HG02938 (cell line): ENCODE results near the gene ZFYVE21.

Source experiments
- ATAC-seq: cut with Tn5 transposase; IDR thresholded peaks from one replicate; pipeline ENCODE4 v1.9.1; 2021; ENCODE audit warnings: mild to moderate bottlenecking, moderate library complexity; ENCODE audit not compliant: unreplicated experiment

ZFYVE21 gene

GRCh38 chr14:103704708-103705107 is 10.9 kb upstream of the ZFYVE21 start:
- no peak for ATAC-seq

GRCh38 chr14:103705118-103705503 is 10.5 kb upstream of the ZFYVE21 start:
- no peak for ATAC-seq

GRCh38 chr14:103705504-103706284 is 9.9 kb upstream of the ZFYVE21 start:
- no peak for ATAC-seq

- no peak for ATAC-seq
Observed at GRCh38 chr14:103706551-103707328, 8.9 kb upstream of the ZFYVE21 start.

GRCh38 chr14:103707329-103708263 is 8.0 kb upstream of the ZFYVE21 start:
- no peak for ATAC-seq

- no peak for ATAC-seq
Observed at GRCh38 chr14:103708750-103709187, 6.8 kb upstream of the ZFYVE21 start.

GRCh38 chr14:103709814-103710213 is 5.8 kb upstream of the ZFYVE21 start:
- ATAC-seq, result no peak

- no peak for ATAC-seq
Observed at GRCh38 chr14:103710771-103711377, 4.7 kb upstream of the ZFYVE21 start.

GRCh38 chr14:103711516-103712431 is 3.8 kb upstream of the ZFYVE21 start:
- ATAC-seq, result no peak

GRCh38 chr14:103712633-103713247 is 2.9 kb upstream of the ZFYVE21 start:
- ATAC-seq, result no peak

- ATAC-seq, result no peak
Observed at GRCh38 chr14:103713304-103714062, 2.1 kb upstream of the ZFYVE21 start.

GRCh38 chr14:103714063-103714724 is 1.4 kb upstream of the ZFYVE21 start:
- no peak for ATAC-seq

- ATAC-seq, result no peak
Observed at GRCh38 chr14:103716091-103716801, 636 bp downstream of the ZFYVE21 start.

GRCh38 chr14:103716899-103717411 is 1.3 kb downstream of the ZFYVE21 start:
- ATAC-seq, result no peak

GRCh38 chr14:103718572-103718971 is 3.0 kb downstream of the ZFYVE21 start:
- ATAC-seq, result no peak

GRCh38 chr14:103719751-103720150 is 4.1 kb downstream of the ZFYVE21 start:
- no peak for ATAC-seq
